SK-N-SH (cell line): ENCODE measurements around the gene HINT3.

Experiments used
- CTCF ChIP-seq: fragments of 200-600 bp; sonication (generic); IDR thresholded peaks from 2 replicates; pipeline ENCODE4 v1.6.1; 2017; ENCODE audit warnings: antibody characterized with exemption, mild to moderate bottlenecking, moderate library complexity
- JUND ChIP-seq: IDR thresholded peaks from 2 replicates; pipeline ENCODE4 v1.4.0; 2012
- MXI1 ChIP-seq: IDR thresholded peaks from 2 replicates; pipeline ENCODE4 v1.6.1; 2012; ENCODE audit warnings: mild to moderate bottlenecking, low read depth, low read length, improper control_type of control experiment
- RAD21 ChIP-seq: IDR thresholded peaks from 2 replicates; pipeline ENCODE4 v1.6.1; 2012; ENCODE audit warnings: mild to moderate bottlenecking, low read length
- RCOR1 ChIP-seq: fragments of 150-350 bp; IDR thresholded peaks from 2 replicates; pipeline ENCODE4 v1.6.1; 2017; ENCODE audit warnings: antibody characterized with exemption, low read length
- RFX5 ChIP-seq: IDR thresholded peaks from 2 replicates; pipeline ENCODE4 v1.6.1; 2012; ENCODE audit warnings: mild to moderate bottlenecking, improper control_type of control experiment, low read length
- SMC3 ChIP-seq: IDR thresholded peaks from 2 replicates; pipeline ENCODE4 v1.6.1; 2012; ENCODE audit warnings: low read depth, low read length, improper control_type of control experiment
- YY1 ChIP-seq: IDR thresholded peaks from 2 replicates; pipeline ENCODE4 v1.4.0; 2012; ENCODE audit warnings: low read depth, mild to moderate bottlenecking

DNA sequence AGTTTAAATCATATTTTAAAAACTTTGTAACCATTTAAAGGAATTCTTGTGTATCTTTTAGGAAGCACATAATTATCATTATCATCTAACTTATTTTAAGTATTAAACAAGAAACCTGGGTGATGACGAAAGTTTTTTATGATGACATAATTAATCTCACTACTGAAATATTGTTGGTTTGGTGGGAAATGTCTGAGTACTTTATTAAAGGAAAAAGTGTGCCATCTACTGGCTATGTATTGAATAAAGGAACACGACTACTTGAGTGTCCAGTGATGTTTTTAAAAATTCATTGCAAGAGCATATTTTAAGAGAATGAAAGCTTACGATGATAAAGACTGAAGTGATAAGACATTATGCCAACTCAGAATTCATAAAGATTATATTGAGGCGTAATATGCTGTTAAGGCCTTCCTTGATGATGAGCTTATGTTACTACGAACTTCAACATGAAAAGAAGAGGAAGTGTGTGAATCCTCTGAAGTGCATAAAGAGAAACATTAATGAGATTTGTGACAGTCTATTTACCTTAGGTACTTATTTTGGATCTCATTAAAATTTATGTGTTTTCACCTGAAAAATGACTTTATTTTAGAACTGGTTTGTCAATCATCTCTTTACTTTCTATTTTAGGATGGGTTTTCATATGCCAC, 17.8 kb downstream of the HINT3 start:
- TF ChIP-seq CTCF, result peak; percentile 74
- no peak for TF ChIP-seq JUND
- peak; percentile 80 for TF ChIP-seq RAD21
- TF ChIP-seq RCOR1, result no peak
- TF ChIP-seq SMC3, result peak; percentile 52
- TF ChIP-seq YY1, result no peak
- no peak for TF ChIP-seq MXI1
- no peak for TF ChIP-seq RFX5
